GM21360 (cell line): ENCODE data around the gene ZER1.
A peak's percentile ranks its signal among the peaks of the same experiment; 100 is the strongest.
"Not testable (repeated sequence)": the region's sequence is repeated elsewhere in the genome, so short reads cannot be mapped to it uniquely, and the experiment has no call there.

Source experiments
- ATAC-seq: cut with Tn5 transposase; IDR thresholded peaks from one replicate; pipeline ENCODE4 v1.9.1; 2021; ENCODE audit warnings: mild to moderate bottlenecking, moderate library complexity; ENCODE audit not compliant: unreplicated experiment

ZER1 gene

GRCh38 chr9:128788445-128788844 is 16.7 kb upstream of the ZER1 start:
- ATAC-seq, result no peak

- ATAC-seq, result no peak
These were observed 15.9 kb upstream of the ZER1 start for GRCh38 chr9:128787659-128788058.

GRCh38 chr9:128786681-128787601 is 15.2 kb upstream of the ZER1 start, which contains the start of gene TBC1D13:
TBC1D13 (plus strand) TSS chr9:128787253; CDS start chr9:128787354, 101 bp downstream.
- ATAC-seq, result peak; percentile 91

- ATAC-seq, result no peak
These were observed 13.7 kb upstream of the ZER1 start for GRCh38 chr9:128785427-128785826.

GRCh38 chr9:128782669-128783068 is 10.9 kb upstream of the ZER1 start:
- ATAC-seq, result no peak

GRCh38 chr9:128781187-128782070 is 9.7 kb upstream of the ZER1 start:
- no peak for ATAC-seq

GRCh38 chr9:128780093-128780492 is 8.4 kb upstream of the ZER1 start:
- not testable (repeated sequence) for ATAC-seq

- no peak for ATAC-seq
These were observed 3.1 kb upstream of the ZER1 start for GRCh38 chr9:128774804-128775203.

- ATAC-seq, result no peak
These were observed 1.3 kb upstream of the ZER1 start for GRCh38 chr9:128773049-128773448.

GRCh38 chr9:128771094-128771721 is 519 bp downstream of the ZER1 start:
- peak; percentile 17 for ATAC-seq

- ATAC-seq, result no peak
These were observed 1.3 kb downstream of the ZER1 start for GRCh38 chr9:128770286-128771030.

GRCh38 chr9:128768606-128769005 is 3.1 kb downstream of the ZER1 start:
- ATAC-seq, result no peak

- no peak for ATAC-seq
These were observed 6.2 kb downstream of the ZER1 start for GRCh38 chr9:128765499-128765898.

GRCh38 chr9:128764361-128764760 is 7.4 kb downstream of the ZER1 start:
- no peak for ATAC-seq

GRCh38 chr9:128762671-128763449 is 8.9 kb downstream of the ZER1 start:
- ATAC-seq, result no peak

GRCh38 chr9:128757602-128758001 is 14.1 kb downstream of the ZER1 start:
- ATAC-seq, result no peak

GRCh38 chr9:128753627-128754026 is 18.1 kb downstream of the ZER1 start:
- ATAC-seq, result no peak

- no peak for ATAC-seq
These were observed 20.7 kb downstream of the ZER1 start for GRCh38 chr9:128750926-128751595.

GRCh38 chr9:128747241-128747640 is 24.5 kb downstream of the ZER1 start:
- no peak for ATAC-seq
